Body of pancreas (tissue), 4 donors: ENCODE measurements around the gene KLRD1. TPM values are rescaled to one million over a fixed set of nuclear protein-coding genes. Genes with fewer than 3 reads are reported as not detected.
"Not testable (repeated sequence)": the region's sequence is repeated elsewhere in the genome, so short reads cannot be mapped to it uniquely, and the experiment has no call there.

Experiments used
- ATAC-seq: fragments of 150-250 bp; one replicate; pipeline ENCODE4 v1.9.1; 2016
- DNase-seq, 4 donors: peaks; one replicate each; pipeline ENCODE4 v3.0.0-alpha.2; 2019
- H3K27ac ChIP-seq, 4 donors: fragments of 200-600 bp; sonication (generic); 1 replicate in 3 of 4; 2 replicates in 1 of 4; pipeline versions ENCODE4 v1.5.1 to v1.6.1; 2016 to 2019; ENCODE audit warnings: mild to moderate bottlenecking in 1 of 4, mixed read lengths in 1 of 4, moderate library complexity in 1 of 4
- H3K27me3 ChIP-seq, 2 donors: fragments of 200-600 bp; sonication (generic); one replicate each; pipeline ENCODE4 v1.6.0; 2016; ENCODE audit warnings: mild to moderate bottlenecking in 1 of 2
- H3K36me3 ChIP-seq, 2 donors: fragments of 200-600 bp; sonication (generic); replicated peaks in 1 of 2; 2 replicates each; pipeline ENCODE4 v1.5.1; 2016; ENCODE audit warnings: low read depth in 2 of 2; ENCODE audit not compliant: insufficient read depth in 1 of 2
- H3K4me1 ChIP-seq: fragments of 200-600 bp; sonication (generic); one replicate; pipeline ENCODE4 v1.6.0; 2016
- H3K4me3 ChIP-seq, 2 donors: fragments of 200-600 bp; sonication (generic); 1 replicate in 1 of 2; 2 replicates in 1 of 2; pipeline ENCODE4 v1.5.1; 2016 to 2019
- H3K9me3 ChIP-seq, 3 donors: fragments of 200-600 bp; sonication (generic); 1 replicate in 2 of 3; 2 replicates in 1 of 3; pipeline ENCODE4 v1.5.1; 2016
- CTCF ChIP-seq, 7 experiments: fragments of 450-650 bp in 4 of 7; fragments of 200-600 bp in 3 of 7; sonication (generic) in 3 of 7; IDR thresholded peaks; one replicate each; pipeline ENCODE4 v1.5.1; 2016 to 2019; ENCODE audit warnings: antibody characterized with exemption in 7 of 7
- POLR2A ChIP-seq, 3 donors: fragments of 450-650 bp; IDR thresholded peaks; one replicate each; pipeline ENCODE4 v1.6.1; 2016; ENCODE audit warnings: antibody characterized with exemption in 3 of 3, mild to moderate bottlenecking in 2 of 3
- WGBS, 2 donors: methylation state at CpG; one replicate each; pipeline ENCODE4 v1.1.5; 2017; 5-methylcytosine and 5-hydroxymethylcytosine counted together
- intact Hi-C: fragments of 100-400 bp; cut with DNase I; formaldehyde crosslinking; loops from one replicate; pipeline ENCODE4 v1.15.1; 2023
- total RNA-seq, 2 donors: library from RNA; depleted of rRNA; stranded (reverse); fragments of >200 nt; gene quantifications; one replicate each; pipeline ENCODE4 v1.1.0, GENCODE V29; 2016

Gene KLRD1
- total RNA-seq, 2 donors from 2014 or later = under 0.01 to 0.78 TPM

GRCh38 chr12:10368206-10369171 is 60.8 kb downstream of the KLRD1 start:
- intact Hi-C loops = no loop called here
- no peak for TF ChIP-seq CTCF (IDR thresholded peaks at IDR 0.05)
- no peak for TF ChIP-seq POLR2A (IDR thresholded peaks at IDR 0.05)
- Histone ChIP-seq H3K36me3 (no peaks in the 10 kb centered on the region), H3K4me3 (no peak overlapping the region), H3K4me1 (peaks cover 27% of the 10 kb centered on the region), H3K27ac (no peak overlapping the region), H3K9me3 (no peaks in the 10 kb centered on the region), H3K27me3 (no peaks in the 10 kb centered on the region)
- ATAC-seq = no peak
- 96% methylated on average over 10 of the region's 10 CpGs for WGBS, 2 donors
- no peak for DNase-seq

- 86 to 91% methylated on average over 8 of the region's 8 CpGs for WGBS, 2 donors
- Histone ChIP-seq H3K4me3 (no peak overlapping the region), H3K27ac (no peak overlapping the region), H3K36me3 (no peaks in the 10 kb centered on the region), H3K4me1 (peaks cover 27% of the 10 kb centered on the region), H3K9me3 (no peaks in the 10 kb centered on the region), H3K27me3 (no peaks in the 10 kb centered on the region)
- DNase-seq (no peak), ATAC-seq (no peak)
- intact Hi-C loops = no loop called here
- TF ChIP-seq POLR2A (IDR thresholded peaks at IDR 0.05) (no peak), CTCF (IDR thresholded peaks at IDR 0.05) (no peak)
Measured at GRCh38 chr12:10369557-10370415, 62.1 kb downstream of the KLRD1 start.

- ATAC-seq, H3K36me3 ChIP-seq, H3K9me3 ChIP-seq, intact Hi-C loops, H3K4me3 ChIP-seq, H3K27me3 ChIP-seq, DNase-seq, H3K4me1 ChIP-seq: not testable (repeated sequence)
- WGBS, 2 donors = 30 to 46% methylated on average over 6 of the region's 6 CpGs
- H3K27ac ChIP-seq = peak overlapping the region in 2 of 4 donors; percentile 8 to 38
Measured at GRCh38 chr12:10371893-10372535, 64.3 kb downstream of the KLRD1 start.

GRCh38 chr12:10372559-10372958 is 64.9 kb downstream of the KLRD1 start:
- WGBS, 2 donors = 29% methylated on average over 1 of the region's 1 CpG; no CpG with 5 or more reads in 1 of the 2 donors
- DNase-seq (no peak), ATAC-seq (no peak)
- no peaks in the 10 kb centered on the region for H3K36me3 ChIP-seq
- no peak for TF ChIP-seq POLR2A (IDR thresholded peaks at IDR 0.05)
- no peak for TF ChIP-seq CTCF (IDR thresholded peaks at IDR 0.05)
- H3K9me3 ChIP-seq = no peaks in the 10 kb centered on the region
- no peak overlapping the region for H3K4me3 ChIP-seq
- no peaks in the 10 kb centered on the region for H3K27me3 ChIP-seq
- intact Hi-C loops = no loop called here
- peaks cover 5% of the 10 kb centered on the region for H3K4me1 ChIP-seq
- peak overlapping the region in 1 of 4 donors; percentile 8 for H3K27ac ChIP-seq

GRCh38 chr12:10374624-10375018 is 67.0 kb downstream of the KLRD1 start:
- 89% methylated on average over 3 of the region's 3 CpGs for WGBS, 2 donors
- ATAC-seq = no peak

GRCh38 chr12:10378737-10379136 is 71.1 kb downstream of the KLRD1 start:
- H3K36me3 ChIP-seq, ATAC-seq, H3K27ac ChIP-seq, H3K9me3 ChIP-seq, DNase-seq, H3K27me3 ChIP-seq, intact Hi-C loops, H3K4me3 ChIP-seq: not testable (repeated sequence)
- peaks cover 13% of the 10 kb centered on the region for H3K4me1 ChIP-seq
- WGBS, 2 donors = 77 to 100% methylated on average over 2 of the region's 2 CpGs

More at GRCh38 chr12:10374624-10375018, 67.0 kb downstream of the KLRD1 start:
- intact Hi-C loops = no loop called here
- TF ChIP-seq CTCF (IDR thresholded peaks at IDR 0.05) = no peak
- H3K36me3 ChIP-seq = no peaks in the 10 kb centered on the region
- no peak for DNase-seq
- no peak overlapping the region for H3K4me3 ChIP-seq
- no peaks in the 10 kb centered on the region for H3K27me3 ChIP-seq
- no peaks in the 10 kb centered on the region for H3K9me3 ChIP-seq
- no peak overlapping the region for H3K27ac ChIP-seq
- H3K4me1 ChIP-seq = peaks cover 5% of the 10 kb centered on the region
